Measurements from ENCODE around the gene RRAD. TPM values are rescaled to one million over a fixed set of nuclear protein-coding genes. Genes with fewer than 3 reads are reported as not detected.

Gene RRAD
- 7.7 to 19.4 TPM (median 12.3 TPM) in 5 replicates for total RNA-seq (2022; extraction: Qiagen RNA extraction)

DNA sequence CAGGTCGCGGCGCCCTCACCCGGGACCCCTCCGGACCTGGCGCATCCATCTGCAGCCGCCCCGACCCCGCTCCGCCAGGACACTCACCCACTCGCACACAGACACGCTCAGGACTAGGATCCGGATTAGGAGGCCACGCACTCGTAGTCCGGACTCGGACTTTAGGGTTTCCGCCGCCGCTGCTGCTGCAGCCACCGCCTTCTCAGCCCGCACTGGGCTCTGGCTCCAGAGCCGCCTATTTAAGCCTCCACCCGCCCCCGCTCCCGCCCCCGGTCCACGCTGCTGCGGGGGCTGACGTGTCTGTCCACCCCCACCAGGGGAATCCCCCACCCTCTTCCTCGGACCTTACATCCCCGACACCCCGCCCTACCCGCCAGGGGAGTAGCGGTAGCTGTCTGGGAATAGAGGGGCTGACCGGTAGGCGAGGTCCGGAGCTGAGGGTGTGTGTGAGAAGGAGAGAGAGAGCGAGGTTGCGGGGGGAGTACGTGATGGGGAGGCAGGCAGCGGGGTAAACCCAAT, at the start of gene RRAD:
Gene RRAD (minus strand): TSS at position 214 of the 519 bp plus-strand sequence. CDS start 356 bp downstream, outside the sequence.

GRCh38 chr16:66961065-66961744, 35.9 kb upstream of the RRAD start, which contains the start of gene CES3:
Gene CES3 (plus strand): TSS chr16:66961266. CDS start chr16:66961308, 42 bp downstream.

DNA sequence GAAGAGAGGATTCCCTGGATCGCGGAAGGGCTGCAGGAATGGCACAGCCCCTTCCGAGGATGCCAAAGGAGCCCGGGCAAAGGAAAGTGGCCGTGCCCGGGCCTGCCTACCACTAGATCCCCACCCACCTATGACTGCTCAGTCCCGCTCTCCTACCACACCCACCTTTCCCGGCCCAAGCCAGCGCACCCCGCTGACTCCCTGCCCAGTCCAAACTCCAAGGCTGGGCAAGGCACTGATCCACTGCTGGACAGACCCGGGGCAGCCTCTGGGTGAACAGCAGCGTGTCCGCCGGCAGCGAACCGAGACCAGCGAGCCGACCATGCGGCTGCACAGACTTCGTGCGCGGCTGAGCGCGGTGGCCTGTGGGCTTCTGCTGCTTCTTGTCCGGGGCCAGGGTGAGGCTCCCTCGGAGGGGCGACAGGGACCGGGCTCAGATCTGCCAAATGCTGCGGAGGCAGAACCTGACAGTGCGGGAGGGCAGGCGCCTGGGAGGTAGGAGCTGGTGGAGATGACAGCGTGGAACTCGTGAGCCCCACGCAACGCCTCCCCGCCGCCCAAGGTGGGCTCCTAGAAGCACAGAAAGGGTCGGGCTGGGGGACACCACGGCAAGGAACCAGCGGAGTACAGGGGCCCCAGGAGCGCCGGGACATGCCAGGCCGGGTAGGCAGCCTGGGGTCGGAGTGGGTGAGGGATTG, 10.1 kb upstream of the RRAD start, which contains the start of gene CES2:
Gene CES2 (plus strand): TSS at position 203 of the 698 bp plus-strand sequence. CDS start 120 bp downstream, at position 323.

DNA sequence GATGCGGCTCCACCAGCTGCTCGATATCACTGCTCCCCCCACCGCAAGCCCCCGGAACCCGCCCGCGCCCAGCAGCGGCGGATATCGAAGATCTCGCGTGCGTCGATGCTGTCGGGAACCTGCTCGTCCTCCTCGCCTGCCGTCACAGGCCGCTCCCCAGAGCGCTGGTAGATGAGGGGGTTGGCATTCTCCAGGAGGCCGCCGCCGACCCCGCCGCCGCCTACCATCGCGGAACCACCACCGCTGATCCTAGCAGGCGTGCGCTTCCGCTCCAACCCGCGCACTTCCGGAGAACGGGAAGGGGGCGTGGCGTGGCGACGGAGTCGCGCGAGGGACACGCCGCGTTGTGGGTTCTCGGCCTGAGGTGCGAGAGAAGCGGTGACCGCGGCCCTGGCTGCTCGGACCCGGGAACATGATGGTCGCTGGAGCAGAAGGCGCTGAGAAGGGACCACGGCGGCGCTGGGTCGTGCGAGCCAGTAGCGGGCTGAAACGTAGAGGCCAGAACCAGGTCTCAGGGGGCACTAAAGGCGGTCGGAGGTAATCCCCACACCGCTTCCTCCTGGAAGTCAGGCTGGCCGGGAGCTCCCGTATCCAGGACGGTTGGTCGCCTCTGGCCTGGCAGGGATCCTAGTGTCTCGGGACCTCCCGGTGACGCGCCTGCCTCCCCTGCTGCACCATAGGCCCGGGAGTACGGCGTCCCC, 9.0 kb upstream of the RRAD start, which contains the start of gene CIAO2B:
Gene CIAO2B (minus strand): TSS at position 265 of the 701 bp plus-strand sequence. CDS start 38 bp downstream, at position 227.

DNA sequence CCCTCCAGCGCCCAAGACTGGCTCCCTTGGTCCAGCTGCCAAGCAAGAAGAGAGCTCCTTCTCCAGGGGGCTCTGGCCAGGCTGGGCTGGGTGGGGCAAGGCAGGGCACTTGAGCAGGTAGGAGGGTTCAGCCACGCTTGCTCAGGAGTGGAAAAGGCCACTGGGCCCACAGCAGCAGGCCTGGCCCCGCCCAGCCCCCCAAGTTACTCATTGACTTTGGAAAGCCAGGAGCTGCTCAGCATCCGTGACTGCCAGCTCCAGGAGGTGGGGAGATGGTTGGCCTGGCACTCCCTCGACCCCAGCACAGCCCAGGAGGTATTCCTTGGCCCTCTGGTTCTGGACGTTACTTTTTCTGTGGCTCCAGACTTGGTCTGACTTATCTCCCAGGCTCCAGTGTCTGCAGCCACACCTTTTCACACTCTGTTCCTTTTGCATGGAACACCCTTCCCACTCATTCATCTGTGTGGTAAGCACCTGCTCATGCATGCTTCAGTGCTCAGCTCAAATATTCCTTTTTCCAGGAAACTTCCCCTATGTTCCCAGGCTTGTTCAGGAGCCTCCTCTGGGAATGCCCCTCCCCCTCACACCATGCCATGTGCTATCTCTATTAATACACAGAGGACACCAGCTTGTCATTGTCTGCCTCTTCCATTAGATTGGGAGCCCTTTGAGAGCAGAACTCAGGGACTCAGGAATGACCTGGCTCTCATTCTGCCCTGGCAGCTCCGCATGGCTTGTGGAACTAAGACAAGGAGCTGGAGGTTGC, 6.3 kb downstream of the RRAD start, which contains the start of gene CDH16:
Gene CDH16 (minus strand): TSS at position 83 of the 766 bp plus-strand sequence. CDS start 820 bp downstream, outside the sequence.

GRCh38 chr16:66880288-66881013, 44.9 kb downstream of the RRAD start, which contains the start of gene PDP2:
Gene PDP2 (plus strand): TSS chr16:66880515. CDS start chr16:66884285, 3,770 bp downstream.

Other genes with a start within 250 kb of the RRAD start
- 20.9 to 38.7 TPM (median 31.5 TPM) in 5 replicates for gene CMTM4, start 228.8 kb downstream of the RRAD start, total RNA-seq (2022; extraction: Qiagen RNA extraction)
- 40.4 to 60.5 TPM (median 52.6 TPM) in 5 replicates for gene DYNC1LI2, start 173.9 kb downstream of the RRAD start, total RNA-seq (2022; extraction: Qiagen RNA extraction)
- 0.06 to 0.07 TPM in 2 of 5 replicates, not detected in the others for gene TERB1, start 124.0 kb downstream of the RRAD start, total RNA-seq (2022; extraction: Qiagen RNA extraction)
- 61.5 to 68.8 TPM (median 65.1 TPM) in 5 replicates for gene NAE1, start 94.6 kb downstream of the RRAD start, total RNA-seq (2022; extraction: Qiagen RNA extraction)
- 0.05 to 0.09 TPM (median 0.06 TPM) in 3 of 5 replicates, not detected in the others for gene CA7, start 81.1 kb downstream of the RRAD start, total RNA-seq (2022; extraction: Qiagen RNA extraction)
- gene PDP2, start 45.0 kb downstream of the RRAD start, total RNA-seq (2022; extraction: Qiagen RNA extraction), result 4.3 to 6.1 TPM (median 5.8 TPM) in 5 replicates
- 0.36 to 0.50 TPM (median 0.39 TPM) in 5 replicates for gene CDH16, start 6.7 kb downstream of the RRAD start, total RNA-seq (2022; extraction: Qiagen RNA extraction)
- gene CIAO2B, start 8.9 kb upstream of the RRAD start, total RNA-seq (2022; extraction: Qiagen RNA extraction), result 123 to 180 TPM (median 173 TPM) in 5 replicates
- gene CES2, start 10.0 kb upstream of the RRAD start, total RNA-seq (2022; extraction: Qiagen RNA extraction), result 27.6 to 32.7 TPM (median 28.9 TPM) in 5 replicates
- 1.8 to 2.3 TPM (median 2.1 TPM) in 5 replicates for gene CES3, start 35.7 kb upstream of the RRAD start, total RNA-seq (2022; extraction: Qiagen RNA extraction)
- 1.6 to 2.1 TPM (median 1.9 TPM) in 5 replicates for gene CES4A, start 63.1 kb upstream of the RRAD start, total RNA-seq (2022; extraction: Qiagen RNA extraction)
- gene CBFB, start 103.6 kb upstream of the RRAD start, total RNA-seq (2022; extraction: Qiagen RNA extraction), result 36.2 to 49.8 TPM (median 46.0 TPM) in 5 replicates
- gene PHAF1, start 184.4 kb upstream of the RRAD start, total RNA-seq (2022; extraction: Qiagen RNA extraction), result 23.5 to 25.5 TPM (median 24.7 TPM) in 5 replicates
- gene B3GNT9, start 225.5 kb upstream of the RRAD start, total RNA-seq (2022; extraction: Qiagen RNA extraction), result 5.4 to 9.1 TPM (median 8.6 TPM) in 5 replicates
- gene TRADD, start 234.4 kb upstream of the RRAD start, total RNA-seq (2022; extraction: Qiagen RNA extraction), result 14.2 to 21.6 TPM (median 21.1 TPM) in 5 replicates
- gene FBXL8, start 234.4 kb upstream of the RRAD start, total RNA-seq (2022; extraction: Qiagen RNA extraction), result 5.7 to 11.0 TPM (median 9.2 TPM) in 5 replicates
- 8.4 to 20.3 TPM (median 16.7 TPM) in 5 replicates for gene HSF4, start 239.2 kb upstream of the RRAD start, total RNA-seq (2022; extraction: Qiagen RNA extraction)
- gene NOL3, start 245.0 kb upstream of the RRAD start, total RNA-seq (2022; extraction: Qiagen RNA extraction), result 45.8 to 62.3 TPM (median 61.0 TPM) in 5 replicates

Data from A549 treated with CORT108297 at 1 μM for 4 hours (cell line).